Neural crest cell (in vitro differentiated cells): ENCODE data around the gene NSD1. TPM values are rescaled to one million over a fixed set of nuclear protein-coding genes. Genes with fewer than 3 reads are reported as not detected.

Experiments
- DNase-seq: peaks from one replicate; pipeline ENCODE4 v3.0.0; 2021; ENCODE audit warnings: low read depth, mixed read lengths, low spot score
- H3K27ac Mint-ChIP-seq: one replicate; pipeline ENCODE4 v1.8.0; 2021; ENCODE audit warnings: mild to moderate bottlenecking, mixed read lengths; ENCODE audit not compliant: unreplicated experiment
- H3K27me3 Mint-ChIP-seq: 2 replicates; pipeline ENCODE4 v1.8.0; 2021; ENCODE audit warnings: low read depth, mild to moderate bottlenecking, mixed read lengths
- H3K36me3 Mint-ChIP-seq: 2 replicates; pipeline ENCODE4 v1.8.0; 2021; ENCODE audit warnings: low read depth, mild to moderate bottlenecking, mixed read lengths
- H3K4me1 Mint-ChIP-seq: 2 replicates; pipeline ENCODE4 v1.8.0; 2021; ENCODE audit warnings: mixed read lengths
- H3K4me3 Mint-ChIP-seq: one replicate; pipeline ENCODE4 v1.8.0; 2021; ENCODE audit warnings: mild to moderate bottlenecking, mixed read lengths
- H3K9me3 Mint-ChIP-seq: 2 replicates; pipeline ENCODE4 v1.8.0; 2021; ENCODE audit warnings: mixed read lengths
- CTCF ChIP-seq: fragments of 200-600 bp; sonication (generic); conservative IDR thresholded peaks from 2 replicates; pipeline ENCODE4 v1.5.0; 2021; ENCODE audit warnings: antibody characterized with exemption, mild to moderate bottlenecking
- total RNA-seq: library from RNA; stranded (reverse); gene quantifications from 2 replicates; pipeline ENCODE4 v1.2.1, GENCODE V29; 2021

NSD1 gene
- total RNA-seq, 1 donor from 2014 or later = 122 TPM

GRCh38 chr5:177133853-177134696 is 502 bp downstream of the NSD1 start:
- peak; percentile 58 for DNase-seq
- Mint-ChIP-seq H3K27me3 (peaks cover 7% of the 10 kb centered on the region), H3K4me1 (peaks cover 30% of the 10 kb centered on the region), H3K27ac (peak overlapping the region; percentile 97), H3K36me3 (peaks cover 11% of the 10 kb centered on the region), H3K9me3 (no peaks in the 10 kb centered on the region), H3K4me3 (peak overlapping the region; percentile 94)
- TF ChIP-seq CTCF = no peak

- H3K36me3 Mint-ChIP-seq = peaks cover 13% of the 10 kb centered on the region
- peaks cover 7% of the 10 kb centered on the region for H3K27me3 Mint-ChIP-seq
- no peak for TF ChIP-seq CTCF
Observed at GRCh38 chr5:177134697-177135225, 1.2 kb downstream of the NSD1 start.

GRCh38 chr5:177140312-177140711 is 6.7 kb downstream of the NSD1 start:
- Mint-ChIP-seq H3K27me3 (no peaks in the 10 kb centered on the region), H3K36me3 (peaks cover 24% of the 10 kb centered on the region), H3K4me3 (peak overlapping the region; percentile 2), H3K9me3 (no peaks in the 10 kb centered on the region), H3K4me1 (peaks cover 34% of the 10 kb centered on the region), H3K27ac (no peak overlapping the region)
- no peak for DNase-seq
- TF ChIP-seq CTCF = no peak

More at GRCh38 chr5:177134697-177135225, 1.2 kb downstream of the NSD1 start:
- DNase-seq = no peak
- peaks cover 31% of the 10 kb centered on the region for H3K4me1 Mint-ChIP-seq
- H3K9me3 Mint-ChIP-seq = no peaks in the 10 kb centered on the region
- H3K4me3 Mint-ChIP-seq = peak overlapping the region; percentile 94
- peak overlapping the region; percentile 97 for H3K27ac Mint-ChIP-seq

- Mint-ChIP-seq H3K4me1 (peaks cover 29% of the 10 kb centered on the region), H3K27me3 (no peaks in the 10 kb centered on the region), H3K27ac (no peak overlapping the region), H3K4me3 (no peak overlapping the region), H3K36me3 (peaks cover 20% of the 10 kb centered on the region), H3K9me3 (no peaks in the 10 kb centered on the region)
- TF ChIP-seq CTCF = no peak
- no peak for DNase-seq
Observed at GRCh38 chr5:177141496-177141895, 7.9 kb downstream of the NSD1 start.

- H3K4me3 Mint-ChIP-seq = peak overlapping the region; percentile 42
- no peaks in the 10 kb centered on the region for H3K27me3 Mint-ChIP-seq
- H3K4me1 Mint-ChIP-seq = peaks cover 23% of the 10 kb centered on the region
- no peak for DNase-seq
- H3K27ac Mint-ChIP-seq = no peak overlapping the region
- no peaks in the 10 kb centered on the region for H3K9me3 Mint-ChIP-seq
- peaks cover 19% of the 10 kb centered on the region for H3K36me3 Mint-ChIP-seq
- no peak for TF ChIP-seq CTCF
Observed at GRCh38 chr5:177142098-177142611, 8.6 kb downstream of the NSD1 start.
